DOHH2 (cell line): ENCODE data around the gene EXOC3L2.

Experiments
- EZH2phosphoT487 ChIP-seq: fragments of 200-600 bp; sonication (generic); IDR thresholded peaks from 2 replicates; pipeline ENCODE4 v1.6.1; 2017; ENCODE audit warnings: borderline replicate concordance, mild to moderate bottlenecking, antibody characterized with exemption, low read length, moderate library complexity, mixed read lengths
- TF ChIP-seq, protein P1 (sequence below): fragments of 200-600 bp; sonication (generic); IDR thresholded peaks from one replicate; pipeline ENCODE4 v1.5.1; 2014; ENCODE audit warnings: antibody characterized with exemption, mild to moderate bottlenecking, low read depth, low read length; ENCODE audit not compliant: poor library complexity, severe bottlenecking

DNA sequence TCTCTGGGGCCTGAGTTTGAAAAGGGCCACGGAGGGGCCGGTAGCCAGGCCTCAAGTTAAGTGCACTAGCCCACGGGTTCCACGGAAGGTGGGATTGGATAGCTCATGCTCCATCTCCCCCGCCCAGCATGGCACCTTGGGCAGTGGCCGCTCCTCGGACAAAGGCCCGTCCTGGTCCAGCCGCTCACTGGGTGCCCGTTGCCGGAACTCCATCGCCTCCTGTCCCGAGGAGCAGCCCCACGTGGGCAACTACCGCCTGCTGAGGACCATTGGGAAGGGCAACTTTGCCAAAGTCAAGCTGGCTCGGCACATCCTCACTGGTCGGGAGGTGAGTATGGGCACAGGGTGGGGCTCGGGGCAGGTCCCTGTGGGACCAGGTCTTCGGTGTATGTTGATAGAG is 13.7 kb upstream of the EXOC3L2 start:
- TF ChIP-seq, protein P1, sequence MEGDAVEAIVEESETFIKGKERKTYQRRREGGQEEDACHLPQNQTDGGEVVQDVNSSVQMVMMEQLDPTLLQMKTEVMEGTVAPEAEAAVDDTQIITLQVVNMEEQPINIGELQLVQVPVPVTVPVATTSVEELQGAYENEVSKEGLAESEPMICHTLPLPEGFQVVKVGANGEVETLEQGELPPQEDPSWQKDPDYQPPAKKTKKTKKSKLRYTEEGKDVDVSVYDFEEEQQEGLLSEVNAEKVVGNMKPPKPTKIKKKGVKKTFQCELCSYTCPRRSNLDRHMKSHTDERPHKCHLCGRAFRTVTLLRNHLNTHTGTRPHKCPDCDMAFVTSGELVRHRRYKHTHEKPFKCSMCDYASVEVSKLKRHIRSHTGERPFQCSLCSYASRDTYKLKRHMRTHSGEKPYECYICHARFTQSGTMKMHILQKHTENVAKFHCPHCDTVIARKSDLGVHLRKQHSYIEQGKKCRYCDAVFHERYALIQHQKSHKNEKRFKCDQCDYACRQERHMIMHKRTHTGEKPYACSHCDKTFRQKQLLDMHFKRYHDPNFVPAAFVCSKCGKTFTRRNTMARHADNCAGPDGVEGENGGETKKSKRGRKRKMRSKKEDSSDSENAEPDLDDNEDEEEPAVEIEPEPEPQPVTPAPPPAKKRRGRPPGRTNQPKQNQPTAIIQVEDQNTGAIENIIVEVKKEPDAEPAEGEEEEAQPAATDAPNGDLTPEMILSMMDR, result no peak
- no peak for TF ChIP-seq EZH2phosphoT487
